B cell (primary cell): ENCODE measurements around the gene C20orf144. TPM values are rescaled to one million over a fixed set of nuclear protein-coding genes. Genes with fewer than 3 reads are reported as not detected.
A peak's percentile ranks its signal among the peaks of the same experiment; 100 is the strongest.

Experiments used
- ATAC-seq: fragments of 200-7000 bp; cut with Tn5 transposase; one replicate; pipeline ENCODE4 v1.10.0; 2021; ENCODE audit warnings: low read depth, mild to moderate bottlenecking, moderate number of reproducible peaks, moderate library complexity
- CTCF ChIA-PET: fragments of 350-600 bp; sonication (Branson Sonifier 250); formaldehyde crosslinking; loops from one replicate; lab custom pipeline; 2021; ENCODE audit warnings: antibody characterized with exemption, inconsistent platforms; lab: Charles Lee
- POLR2A ChIA-PET: fragments of 350-600 bp; sonication (Branson Sonifier 250); formaldehyde crosslinking; loops from one replicate; lab custom pipeline; 2021; ENCODE audit warnings: antibody characterized with exemption; lab: Charles Lee
- DNase-seq: peaks from one replicate; pipeline ENCODE4 v3.0.0; 2013
- H2AFZ ChIP-seq: 2 replicates; pipeline ENCODE4 v1.6.1; 2012; ENCODE audit warnings: mild to moderate bottlenecking, low read depth, low read length; ENCODE audit not compliant: insufficient read depth, poor library complexity, severe bottlenecking
- H3K27ac ChIP-seq, 2 donors: 1 replicate in 1 of 2; 2 replicates in 1 of 2; pipeline ENCODE4 v1.5.1; 2012 to 2013; ENCODE audit warnings: low read length in 2 of 2, mild to moderate bottlenecking in 2 of 2, moderate library complexity in 1 of 2
- H3K27me3 ChIP-seq, 4 experiments: fragments of 200-600 bp in 1 of 4; sonication (generic) in 1 of 4; replicated peaks in 1 of 4; 1 replicate in 2 of 4; 2 replicates in 2 of 4; pipeline versions ENCODE4 v1.6.1 to v1.7.0; 2013 to 2016; ENCODE audit warnings: low read length in 3 of 4, mild to moderate bottlenecking in 2 of 4, mixed read lengths in 1 of 4, moderate library complexity in 1 of 4; ENCODE audit not compliant: insufficient read depth in 4 of 4, control insufficient read depth in 3 of 4; ENCODE audit errors: control extremely low read depth in 1 of 4
- H3K36me3 ChIP-seq, 2 experiments: replicated peaks in 1 of 2; 1 replicate in 1 of 2; 2 replicates in 1 of 2; pipeline versions ENCODE4 v1.6.1 to v1.7.1; 2013; ENCODE audit warnings: low read length in 1 of 2; ENCODE audit not compliant: insufficient read depth in 2 of 2, control insufficient read depth in 1 of 2; ENCODE audit errors: control extremely low read depth in 1 of 2, extremely low read depth in 1 of 2
- H3K4me1 ChIP-seq, 2 donors: fragments of 200-600 bp in 1 of 2; sonication (generic) in 1 of 2; 1 replicate in 1 of 2; 2 replicates in 1 of 2; pipeline versions ENCODE4 v1.5.1 to v1.6.1; 2013 to 2017; ENCODE audit warnings: low read length in 2 of 2; ENCODE audit not compliant: control insufficient read depth in 2 of 2, insufficient read depth in 2 of 2
- H3K4me2 ChIP-seq: replicated peaks from 2 replicates; pipeline ENCODE3; 2012; ENCODE audit warnings: mild to moderate bottlenecking, low read depth, low read length; ENCODE audit not compliant: poor library complexity, severe bottlenecking
- H3K4me3 ChIP-seq, 5 experiments: fragments of 200-600 bp in 1 of 5; sonication (generic) in 1 of 5; 1 replicate in 3 of 5; 2 replicates in 2 of 5; pipeline versions ENCODE4 v1.5.1 to v1.7.0; 2011 to 2016; ENCODE audit warnings: low read length in 4 of 5, mild to moderate bottlenecking in 4 of 5, low read depth in 2 of 5, control low read depth in 1 of 5, moderate library complexity in 1 of 5; ENCODE audit not compliant: insufficient read depth in 1 of 5; ENCODE audit errors: control extremely low read depth in 1 of 5, extremely low read depth in 1 of 5
- H3K79me2 ChIP-seq: fragments of 200-600 bp; sonication (generic); one replicate; pipeline ENCODE4 v1.6.0; 2016; ENCODE audit warnings: low read length; ENCODE audit not compliant: control insufficient read depth, insufficient read depth
- H3K9ac ChIP-seq: fragments of 200-600 bp; sonication (generic); 2 replicates; pipeline ENCODE4 v1.6.1; 2017; ENCODE audit warnings: mild to moderate bottlenecking, low read length, moderate library complexity
- H3K9me3 ChIP-seq, 3 donors: one replicate each; pipeline versions ENCODE4 v1.6.1 to v1.7.1; 2013; ENCODE audit warnings: low read length in 2 of 3; ENCODE audit not compliant: control insufficient read depth in 2 of 3, insufficient read depth in 1 of 3; ENCODE audit errors: control extremely low read depth in 1 of 3
- H4K20me1 ChIP-seq: 2 replicates; pipeline ENCODE4 v1.6.0; 2012; ENCODE audit warnings: mild to moderate bottlenecking, low read length; ENCODE audit not compliant: insufficient read depth, control insufficient read depth, poor library complexity, severe bottlenecking
- H3K27ac Mint-ChIP-seq: one replicate; pipeline ENCODE4 v1.8.0; 2021; ENCODE audit warnings: mixed read lengths
- H3K27me3 Mint-ChIP-seq: one replicate; pipeline ENCODE4 v1.8.0; 2021; ENCODE audit warnings: mixed read lengths
- H3K4me1 Mint-ChIP-seq: one replicate; pipeline ENCODE4 v1.8.0; 2021; ENCODE audit warnings: mixed read lengths
- H3K4me3 Mint-ChIP-seq: one replicate; pipeline ENCODE4 v1.8.0; 2021; ENCODE audit warnings: mixed read lengths
- H3K9me3 Mint-ChIP-seq: one replicate; pipeline ENCODE4 v1.8.0; 2022; ENCODE audit warnings: mixed read lengths; ENCODE audit not compliant: insufficient read depth
- CTCF ChIP-seq: fragments of 200-600 bp; IDR thresholded peaks from one replicate; pipeline ENCODE4 v1.8.0; 2022; ENCODE audit warnings: antibody characterized with exemption, mild to moderate bottlenecking
- EZH2 ChIP-seq: IDR thresholded peaks from 2 replicates; pipeline ENCODE4 v1.6.1; 2012; ENCODE audit warnings: borderline replicate concordance, low read depth, mild to moderate bottlenecking, moderate library complexity, low read length; ENCODE audit not compliant: insufficient read depth, poor library complexity, severe bottlenecking
- WGBS: methylation state at CpG from one replicate; pipeline ENCODE4 v1.1.5; 2013; ENCODE audit warnings: missing lambda C conversion rate; ENCODE audit not compliant: insufficient coverage; 5-methylcytosine and 5-hydroxymethylcytosine counted together
- intact Hi-C: fragments of 100-400 bp; cut with micrococcal nuclease; formaldehyde crosslinking; loops from one replicate; pipeline ENCODE4 v1.10.0; 2022
- polyA plus RNA-seq: library from polyadenylated mRNA; depleted of rRNA; stranded (reverse); fragments of >200 nt; gene quantifications from 2 replicates; pipeline ENCODE4 v1.2.3, GENCODE V29; 2012
- total RNA-seq, 2 donors: library from RNA; stranded (reverse); fragments of 120-200 nt in 1 of 2; gene quantifications; 1 replicate in 1 of 2; 2 replicates in 1 of 2; pipeline versions ENCODE4 v1.2.3 to v1.2.4, GENCODE V29; 2013 to 2022

Gene C20orf144
- total and polyA plus RNA-seq, 2 donors (not counting 1 experiment from before 2014, with no cell fraction given): 0.27 to 0.44 TPM

- DNase-seq (no peak), ATAC-seq (no peak)
- no peaks in the 10 kb centered on the region for H3K36me3 ChIP-seq
- CTCF ChIA-PET: interaction anchor here (1.0 kb wide), 1 partner anchor 12 kb away, joined by 3 read pairs; no protein-coding TSS in a partner anchor
- H3K79me2 ChIP-seq: peaks cover 3% of the 10 kb centered on the region
- H3K4me1 ChIP-seq: peaks cover 14 to 26% of the 10 kb centered on the region in 2 donors
- no peaks in the 10 kb centered on the region for H3K9me3 Mint-ChIP-seq
- no peaks in the 10 kb centered on the region for H3K27me3 ChIP-seq
- H3K27ac ChIP-seq: no peak overlapping the region
- peaks cover 21% of the 10 kb centered on the region for H3K4me1 Mint-ChIP-seq
- H3K27me3 Mint-ChIP-seq: no peaks in the 10 kb centered on the region
- intact Hi-C loops: no loop called here
- no peaks in the 10 kb centered on the region for H4K20me1 ChIP-seq
- no peak overlapping the region for H3K4me3 ChIP-seq
- H3K4me2 ChIP-seq: no peak overlapping the region
- H3K27ac Mint-ChIP-seq: no peak overlapping the region
- H3K9ac ChIP-seq: no peak overlapping the region
- no peak overlapping the region for H2AFZ ChIP-seq
- WGBS: 94% methylated on average over 3 of the region's 4 CpGs
- TF ChIP-seq CTCF (no peak), EZH2 (no peak)
- H3K9me3 ChIP-seq: no peaks in the 10 kb centered on the region
- POLR2A ChIA-PET: no interaction called here
- peak overlapping the region; percentile 79 for H3K4me3 Mint-ChIP-seq
These were observed 10.9 kb downstream of the C20orf144 start for GRCh38 chr20:33673114-33673409.

- ChIA-PET CTCF (no interaction called here), POLR2A (no interaction called here)
- Histone ChIP-seq H3K27me3 (no peaks in the 10 kb centered on the region), H3K79me2 (peaks cover 3% of the 10 kb centered on the region), H3K9me3 (no peaks in the 10 kb centered on the region), H3K4me1 (peaks cover 14 to 23% of the 10 kb centered on the region in 2 donors), H3K4me2 (peak overlapping the region; percentile 95), H3K9ac (peak overlapping the region; percentile 65), H4K20me1 (no peaks in the 10 kb centered on the region), H3K36me3 (no peaks in the 10 kb centered on the region), H3K27ac (no peak overlapping the region), H2AFZ (peak overlapping the region; percentile 84), H3K4me3 (peak overlapping the region; percentile 28 to 66 (median 51))
- H3K9me3 Mint-ChIP-seq: no peaks in the 10 kb centered on the region
- peak overlapping the region; percentile 84 for H3K4me3 Mint-ChIP-seq
- H3K27me3 Mint-ChIP-seq: no peaks in the 10 kb centered on the region
- 26% methylated on average over 26 of the region's 29 CpGs for WGBS
- TF ChIP-seq CTCF (no peak), EZH2 (no peak)
- intact Hi-C loops: loop anchor here (1.0 to 2.0 kb wide), 4 partner anchors 7 to 57 kb away; partner anchors contain the start of genes ACTL10, E2F1, PXMP4 and ZNF341
- DNase-seq: no peak
- ATAC-seq: no peak
- peak overlapping the region; percentile 57 for H3K27ac Mint-ChIP-seq
- H3K4me1 Mint-ChIP-seq: peaks cover 21% of the 10 kb centered on the region
These were observed 11.5 kb downstream of the C20orf144 start for GRCh38 chr20:33673410-33674293.
